GM23248 (cell line): ENCODE measurements around the gene PIEZO1. TPM values are rescaled to one million over a fixed set of nuclear protein-coding genes. Genes with fewer than 3 reads are reported as not detected.

Experiments
- DNase-seq: peaks from one replicate; pipeline ENCODE4 v3.0.0-alpha.2; 2015
- H2AFZ ChIP-seq: fragments of 200-600 bp; sonication (generic); 2 replicates; pipeline ENCODE4 v1.6.1; 2016; ENCODE audit warnings: antibody characterized with exemption
- H3F3A ChIP-seq: fragments of 200-600 bp; sonication (generic); 2 replicates; pipeline ENCODE4 v1.6.1; 2016; ENCODE audit warnings: mild to moderate bottlenecking, antibody characterized with exemption, mixed run types; ENCODE audit not compliant: insufficient read depth
- H3K27ac ChIP-seq: fragments of 200-600 bp; sonication (generic); 2 replicates; pipeline ENCODE4 v1.5.1; 2016; ENCODE audit warnings: mild to moderate bottlenecking
- H3K27me3 ChIP-seq: fragments of 200-600 bp; sonication (generic); replicated peaks from 2 replicates; pipeline ENCODE4 v1.6.1; 2016; ENCODE audit warnings: mild to moderate bottlenecking; ENCODE audit not compliant: insufficient read depth
- H3K36me3 ChIP-seq: fragments of 200-600 bp; sonication (generic); 2 replicates; pipeline ENCODE4 v1.6.1; 2016; ENCODE audit warnings: low read depth, mild to moderate bottlenecking
- H3K4me1 ChIP-seq: fragments of 200-600 bp; sonication (generic); 2 replicates; pipeline ENCODE4 v1.6.1; 2016; ENCODE audit warnings: mild to moderate bottlenecking; ENCODE audit not compliant: insufficient read depth
- H3K4me2 ChIP-seq: fragments of 200-600 bp; sonication (generic); one replicate; pipeline ENCODE4 v1.6.1; 2016; ENCODE audit warnings: mild to moderate bottlenecking; ENCODE audit not compliant: unreplicated experiment
- H3K4me3 ChIP-seq: fragments of 200-600 bp; sonication (generic); 2 replicates; pipeline ENCODE4 v1.5.1; 2016; ENCODE audit warnings: mild to moderate bottlenecking
- H3K79me2 ChIP-seq: fragments of 200-600 bp; sonication (generic); 2 replicates; pipeline ENCODE4 v1.6.1; 2016; ENCODE audit warnings: mild to moderate bottlenecking; ENCODE audit not compliant: insufficient read depth
- H3K9ac ChIP-seq: fragments of 200-600 bp; sonication (generic); 2 replicates; pipeline ENCODE4 v1.6.1; 2016; ENCODE audit warnings: mild to moderate bottlenecking
- H3K9me2 ChIP-seq: fragments of 200-600 bp; sonication (generic); 2 replicates; pipeline ENCODE4 v1.6.1; 2016; ENCODE audit warnings: mixed run types, mild to moderate bottlenecking, moderate library complexity; ENCODE audit not compliant: insufficient read depth
- H3K9me3 ChIP-seq: fragments of 200-600 bp; sonication (generic); one replicate; pipeline ENCODE4 v1.6.1; 2017; ENCODE audit warnings: low read depth
- H4K20me1 ChIP-seq: fragments of 200-600 bp; sonication (generic); 2 replicates; pipeline ENCODE4 v1.6.0; 2016; ENCODE audit not compliant: insufficient read depth
- EZH2 ChIP-seq: fragments of 200-600 bp; sonication (generic); IDR thresholded peaks from 2 replicates; pipeline ENCODE4 v1.6.1; 2018; ENCODE audit warnings: antibody characterized with exemption, mild to moderate bottlenecking; ENCODE audit not compliant: insufficient read depth, poor library complexity, severe bottlenecking
- EZH2phosphoT487 ChIP-seq: fragments of 200-600 bp; sonication (generic); IDR thresholded peaks from 2 replicates; pipeline ENCODE4 v1.6.1; 2018; ENCODE audit warnings: antibody characterized with exemption, moderate library complexity, mild to moderate bottlenecking, low read depth; ENCODE audit not compliant: insufficient read depth
- WGBS, 2 experiments: methylation state at CpG; one replicate each; pipeline ENCODE4 v1.1.6; 2015 to 2017; ENCODE audit warnings: low lambda C conversion rate in 2 of 2, low coverage in 1 of 2; ENCODE audit errors: missing lambda C conversion rate in 2 of 2; 5-methylcytosine and 5-hydroxymethylcytosine counted together
- in situ Hi-C: fragments of 300-500 bp; cut with MboI; formaldehyde crosslinking; loops from 2 replicates; pipeline ENCODE4 v1.15.0; 2020
- polyA plus RNA-seq: library from polyadenylated mRNA; unstranded; fragments of >200 nt; fragmentation: Nextera tagmentation; extraction: Ambion mirVana; gene quantifications from 2 replicates; pipeline ENCODE4 v1.2.1, GENCODE V29; 2016
- total RNA-seq: library from RNA; depleted of rRNA; stranded (reverse); fragments of >200 nt; shearing (Covaris generic); gene quantifications from 2 replicates; pipeline ENCODE4 v1.2.3, GENCODE V29; 2014; rRNA removed

PIEZO1 gene
- total RNA-seq (223 and 294 TPM in 2 replicates), polyA plus RNA-seq (89.7 and 95.3 TPM in 2 replicates)

GRCh38 chr16:88785106-88785924 lies at the start of gene PIEZO1:
PIEZO1 (minus strand) TSS chr16:88785220; CDS start chr16:88784964, 256 bp downstream.
- H3K4me3 ChIP-seq: peak within 1 kb of the TSS; percentile 86
- no peaks in the 10 kb centered on the region for H4K20me1 ChIP-seq
- peaks cover 22% of the 10 kb centered on the region for H3F3A ChIP-seq
- H3K9ac ChIP-seq: peak within 1 kb of the TSS; percentile 91
- H3K27ac ChIP-seq: peak within 1 kb of the TSS; percentile 88
- H3K36me3 ChIP-seq: no peaks in the 10 kb centered on the region
- in situ Hi-C loops: no loop called here
- H3K4me1 ChIP-seq: peaks cover 34% of the 10 kb centered on the region
- no peaks in the 10 kb centered on the region for H3K9me2 ChIP-seq
- H3K27me3 ChIP-seq: no peaks in the 10 kb centered on the region
- peak within 1 kb of the TSS; percentile 53 for H2AFZ ChIP-seq
- WGBS, 2 experiments: 3 to 13% methylated on average over 34 to 60 of the region's 110 CpGs
- DNase-seq: peak; percentile 86
- peak within 1 kb of the TSS; percentile 94 for H3K4me2 ChIP-seq
- no peak for TF ChIP-seq EZH2
- TF ChIP-seq EZH2phosphoT487: no peak
- peaks cover 50% of the 10 kb centered on the region for H3K79me2 ChIP-seq
- H3K9me3 ChIP-seq: no peaks in the 10 kb centered on the region

GRCh38 chr16:88834670-88835069 lies 49.6 kb upstream of the PIEZO1 start:
- no peaks in the 10 kb centered on the region for H3K27me3 ChIP-seq
- no peak overlapping the region for H3K9ac ChIP-seq
- H3K9me2 ChIP-seq: no peaks in the 10 kb centered on the region
- TF ChIP-seq EZH2phosphoT487 (no peak), EZH2 (no peak)
- no peaks in the 10 kb centered on the region for H3K79me2 ChIP-seq
- H3K27ac ChIP-seq: no peak overlapping the region
- no peaks in the 10 kb centered on the region for H3F3A ChIP-seq
- no peaks in the 10 kb centered on the region for H3K36me3 ChIP-seq
- no peaks in the 10 kb centered on the region for H3K4me1 ChIP-seq
- WGBS, 2 experiments: 93 to 97% methylated on average over 10 to 12 of the region's 13 CpGs
- no peak overlapping the region for H3K4me3 ChIP-seq
- H3K4me2 ChIP-seq: no peak overlapping the region
- no peak for DNase-seq
- no peak overlapping the region for H2AFZ ChIP-seq
- no peaks in the 10 kb centered on the region for H3K9me3 ChIP-seq
- no peaks in the 10 kb centered on the region for H4K20me1 ChIP-seq
- in situ Hi-C loops: no loop called here

- no peaks in the 10 kb centered on the region for H3K9me3 ChIP-seq
- no peaks in the 10 kb centered on the region for H3K79me2 ChIP-seq
- H2AFZ ChIP-seq: no peak overlapping the region
- DNase-seq: no peak
- H4K20me1 ChIP-seq: no peaks in the 10 kb centered on the region
- no peak overlapping the region for H3K9ac ChIP-seq
- no peak overlapping the region for H3K4me2 ChIP-seq
- H3K27ac ChIP-seq: no peak overlapping the region
- H3K27me3 ChIP-seq: no peaks in the 10 kb centered on the region
- H3K36me3 ChIP-seq: no peaks in the 10 kb centered on the region
- no peaks in the 10 kb centered on the region for H3K9me2 ChIP-seq
- H3F3A ChIP-seq: no peaks in the 10 kb centered on the region
- TF ChIP-seq EZH2: no peak
- no peak for TF ChIP-seq EZH2phosphoT487
- no peaks in the 10 kb centered on the region for H3K4me1 ChIP-seq
- 92 to 95% methylated on average over 13 of the region's 13 CpGs for WGBS, 2 experiments
- in situ Hi-C loops: no loop called here
- no peak overlapping the region for H3K4me3 ChIP-seq
Observed at GRCh38 chr16:88833086-88833485, 48.1 kb upstream of the PIEZO1 start.

- 79 to 84% methylated on average over 9 to 13 of the region's 13 CpGs for WGBS, 2 experiments
- no peak for DNase-seq
Observed at GRCh38 chr16:88831838-88832237, 46.8 kb upstream of the PIEZO1 start.

More at GRCh38 chr16:88831838-88832237, 46.8 kb upstream of the PIEZO1 start:
- H2AFZ ChIP-seq: no peak overlapping the region
- H3F3A ChIP-seq: no peaks in the 10 kb centered on the region
- no peaks in the 10 kb centered on the region for H3K9me2 ChIP-seq
- H3K4me3 ChIP-seq: no peak overlapping the region
- no peaks in the 10 kb centered on the region for H3K79me2 ChIP-seq
- H3K36me3 ChIP-seq: no peaks in the 10 kb centered on the region
- H3K27ac ChIP-seq: no peak overlapping the region
- no peak overlapping the region for H3K9ac ChIP-seq
- H3K27me3 ChIP-seq: no peaks in the 10 kb centered on the region
- no peak for TF ChIP-seq EZH2phosphoT487
- TF ChIP-seq EZH2: no peak
- H3K9me3 ChIP-seq: no peaks in the 10 kb centered on the region
- no peaks in the 10 kb centered on the region for H3K4me1 ChIP-seq
- in situ Hi-C loops: no loop called here
- no peaks in the 10 kb centered on the region for H4K20me1 ChIP-seq
- no peak overlapping the region for H3K4me2 ChIP-seq
